ENCODE results near the gene ANP32B. TPM values are rescaled to one million over a fixed set of nuclear protein-coding genes. Genes with fewer than 3 reads are reported as not detected.

ANP32B gene
- polyA plus RNA-seq, 1 of the 3 experiments (the other 2 are of a cell fraction), result 28.4 TPM

- no peak for TF ChIP-seq IRF3 (IDR thresholded peaks at IDR 0.05; ENCODE audit: low read depth, low read length)
- no peak for TF ChIP-seq NRF1 (IDR thresholded peaks at IDR 0.05; ENCODE audit: low read depth, low read length)
- no peak for TF ChIP-seq TAF1 (IDR thresholded peaks at IDR 0.05; ENCODE audit: borderline replicate concordance, low read depth, low read length)
- TF ChIP-seq SMC3 (IDR thresholded peaks at IDR 0.05; ENCODE audit: low read depth, low read length), result no peak
- no peak for TF ChIP-seq SIN3A (IDR thresholded peaks at IDR 0.05; ENCODE audit: borderline replicate concordance, low read depth, low read length)
- no peak for TF ChIP-seq POLR2AphosphoS5 (IDR thresholded peaks at IDR 0.05; ENCODE audit: low read depth, low read length)
- TF ChIP-seq NFIC (IDR thresholded peaks at IDR 0.05; ENCODE audit: borderline replicate concordance), result no peak
- no peak for TF ChIP-seq USF1 (IDR thresholded peaks at IDR 0.05; ENCODE audit: borderline replicate concordance, low read depth)
- no peak for TF ChIP-seq FOXJ3 (CRISPR knock-in tag; IDR thresholded peaks at IDR 0.05)
These were observed 26.8 kb upstream of the ANP32B start (continued) for GRCh38 chr9:97956331-97956730.

DNA sequence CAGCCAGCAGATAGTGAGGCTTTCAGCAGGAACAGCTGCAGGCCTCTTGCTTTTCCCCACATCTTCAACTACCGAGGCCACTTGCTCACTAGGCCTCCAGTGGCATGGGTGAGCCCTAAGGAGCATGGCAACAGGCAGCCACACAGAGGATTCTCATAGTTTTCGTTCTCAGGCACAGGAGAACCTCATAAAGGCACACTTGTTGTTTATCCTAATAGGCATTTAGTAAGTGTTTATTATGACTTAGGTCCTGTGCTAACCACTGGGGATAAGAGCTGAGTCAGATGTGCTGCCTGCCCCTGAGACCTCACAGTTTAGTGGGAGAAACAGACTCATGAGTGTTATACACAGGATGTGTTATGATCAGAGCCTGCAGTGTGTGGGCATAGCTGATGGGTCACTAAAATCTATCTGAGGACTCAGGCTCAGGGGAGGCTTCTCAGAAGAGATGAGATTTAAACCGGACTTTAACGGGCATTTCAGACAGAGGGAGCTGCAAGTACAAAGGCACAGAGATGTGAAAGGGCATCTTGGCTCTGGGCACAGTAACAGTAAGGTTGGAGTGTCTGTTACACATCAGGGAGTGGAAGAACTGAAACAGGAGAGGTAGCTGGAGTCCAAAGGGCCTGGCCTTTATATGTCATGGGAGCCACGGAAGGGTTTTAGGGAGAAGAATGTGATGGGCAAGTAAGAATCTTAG, 24.2 kb upstream of the ANP32B start:
- TF ChIP-seq PBX3 (IDR thresholded peaks at IDR 0.05) (no peak), SMC3 (IDR thresholded peaks at IDR 0.05; ENCODE audit: low read depth, low read length) (no peak), IRF3 (IDR thresholded peaks at IDR 0.05; ENCODE audit: low read depth, low read length) (no peak), NRF1 (IDR thresholded peaks at IDR 0.05; ENCODE audit: low read depth, low read length) (no peak), FOSL2 (IDR thresholded peaks at IDR 0.05; ENCODE audit: borderline replicate concordance, low read depth) (no peak), CTCF (IDR thresholded peaks at IDR 0.05) (no peak), FOXJ3 (CRISPR knock-in tag; IDR thresholded peaks at IDR 0.05) (no peak), RFX5 (IDR thresholded peaks at IDR 0.05; ENCODE audit: low read length) (no peak), USF1 (IDR thresholded peaks at IDR 0.05; ENCODE audit: borderline replicate concordance, low read depth) (no peak), TCF12 (IDR thresholded peaks at IDR 0.05) (no peak), GABPA (IDR thresholded peaks at IDR 0.05; ENCODE audit: low read depth) (no peak), ELF1 (IDR thresholded peaks at IDR 0.05) (no peak), MEF2A (IDR thresholded peaks at IDR 0.05; ENCODE audit: borderline replicate concordance, low read depth) (no peak), MXI1 (IDR thresholded peaks at IDR 0.05; ENCODE audit: low read depth, low read length) (no peak)

More for the DNA sequence above, 24.2 kb upstream of the ANP32B start:
- no peaks in the 10 kb centered on the region for H3K79me2 ChIP-seq (ENCODE audit: insufficient read depth)
- no peaks in the 10 kb centered on the region for H3K36me3 ChIP-seq (replicated peaks in 1 of 2; ENCODE audit: control insufficient read depth in 1 of 2, insufficient read depth in 2 of 2, low read length in 1 of 2)
- H4K20me1 ChIP-seq (ENCODE audit: insufficient read depth), result no peaks in the 10 kb centered on the region
- H3K9me3 ChIP-seq, result no peaks in the 10 kb centered on the region
- H3K27ac ChIP-seq (ENCODE audit: low read depth in 2 of 2, low read length in 1 of 2), result no peak overlapping the region
- H3K4me2 ChIP-seq, result no peak overlapping the region
- H3K27me3 ChIP-seq (ENCODE audit: insufficient read depth), result no peaks in the 10 kb centered on the region
- no peaks in the 10 kb centered on the region for H3F3A ChIP-seq (replicated peaks; ENCODE audit: insufficient read depth)
- H3K4me1 ChIP-seq (ENCODE audit: control insufficient read depth in 1 of 2, insufficient read depth in 2 of 2, low read depth in 1 of 2, low read length in 1 of 2), result no peaks in the 10 kb centered on the region
- POLR2A ChIA-PET, result no interaction called here
- CTCF ChIA-PET, result interaction anchor here (1.9 to 2.7 kb wide), 2 partner anchors 12 to 35 kb away, joined by 5 to 20 read pairs; partner anchors contain the start of gene TRMO
- H3K9ac ChIP-seq, result no peak overlapping the region
- H2AFZ ChIP-seq (ENCODE audit: low read depth), result no peak overlapping the region
- no peak overlapping the region for H3K4me3 ChIP-seq (ENCODE audit: low read depth in 2 of 2, low read length in 1 of 2)
- 67% methylated on average over 5 of the region's 5 CpGs for WGBS (ENCODE audit: low lambda C conversion rate)
- no peak for DNase-seq
- no peaks in the 10 kb centered on the region for H3K9me2 ChIP-seq

Measured in SK-N-SH (cell line).